RWPE1 (cell line): ENCODE measurements around the gene RABEP2.

Experiments used
- CTCF ChIA-PET: fragments of 350-600 bp; sonication (Branson Sonifier 250); formaldehyde crosslinking; extraction: SDS; loops from one replicate; lab custom pipeline; 2021; lab: Yijun Ruan, JAX
- POLR2A ChIA-PET: fragments of 400-600 bp; formaldehyde crosslinking; extraction: SDS; loops from one replicate; lab custom pipeline; 2020; ENCODE audit warnings: antibody characterized with exemption; ENCODE audit not compliant: low non-redundant PET; lab: Yijun Ruan, JAX
- DNase-seq: peaks from one replicate; pipeline ENCODE4 v3.0.0; 2012; ENCODE audit warnings: low spot score
- H3K27ac ChIP-seq: fragments of 450-650 bp; 2 replicates; pipeline ENCODE4 v1.5.1; 2017
- CTCF ChIP-seq: fragments of 450-650 bp; conservative IDR thresholded peaks from 2 replicates; pipeline ENCODE4 v1.5.1; 2017; ENCODE audit warnings: low read depth, mild to moderate bottlenecking

RABEP2 gene

GRCh38 chr16:28964072-28964471, 39.0 kb upstream of the RABEP2 start:
- H3K27ac ChIP-seq, result no peak overlapping the region
- ChIA-PET CTCF (no interaction called here), POLR2A (interaction anchor here (0.5 kb wide), 1 partner anchor 18 kb away, joined by 3 read pairs; no protein-coding TSS in a partner anchor)
- TF ChIP-seq CTCF, result no peak
- no peak for DNase-seq

- H3K27ac ChIP-seq, result peak overlapping the region; percentile 7; the same call in 1 of the 2 replicates
- TF ChIP-seq CTCF, result no peak
- DNase-seq, result no peak
- ChIA-PET POLR2A (no interaction called here), CTCF (interaction anchor here (0.6 kb wide), 1 partner anchor 15 kb away, joined by 5 read pairs; no protein-coding TSS in a partner anchor)
Observed at GRCh38 chr16:28958836-28959235, 33.8 kb upstream of the RABEP2 start.

- CTCF ChIA-PET, result no interaction called here
Observed at GRCh38 chr16:28958216-28958615, 33.2 kb upstream of the RABEP2 start.

GRCh38 chr16:28951410-28951943, 26.4 kb upstream of the RABEP2 start:
- POLR2A ChIA-PET, result no interaction called here
- CTCF ChIA-PET, result no interaction called here
- TF ChIP-seq CTCF, result no peak
- peak; percentile 46 for DNase-seq
- H3K27ac ChIP-seq, result peak overlapping the region; percentile 84

More at GRCh38 chr16:28958216-28958615, 33.2 kb upstream of the RABEP2 start:
- H3K27ac ChIP-seq, result no peak overlapping the region
- DNase-seq, result no peak
- no peak for TF ChIP-seq CTCF
- POLR2A ChIA-PET, result no interaction called here

- ChIA-PET CTCF (no interaction called here), POLR2A (no interaction called here)
- no peak for TF ChIP-seq CTCF
- H3K27ac ChIP-seq, result peak within 1 kb of the TSS; percentile 84
- peak; percentile 100 for DNase-seq
Observed at GRCh38 chr16:28950648-28951409, 25.8 kb upstream of the RABEP2 start, which contains the start of gene NFATC2IP. Gene NFATC2IP (plus strand): TSS chr16:28950937. CDS start chr16:28951012, 75 bp downstream.

- H3K27ac ChIP-seq, result no peak overlapping the region
- TF ChIP-seq CTCF, result no peak
- POLR2A ChIA-PET, result no interaction called here
- no peak for DNase-seq
- CTCF ChIA-PET, result interaction anchor here (0.6 kb wide), 1 partner anchor 41 kb away, joined by 5 read pairs; no protein-coding TSS in a partner anchor
Observed at GRCh38 chr16:28946681-28947080, 21.6 kb upstream of the RABEP2 start.
